Tibial nerve (tissue), 4 donors: ENCODE measurements around the gene PNPLA2.

ENCODE experiments used
- EP300 ChIP-seq, 2 donors: sonication (generic); formaldehyde crosslinking; IDR thresholded peaks; one replicate each; pipeline ENCODE4 v1.6.1; 2017; ENCODE audit warnings: antibody characterized with exemption in 2 of 2, mild to moderate bottlenecking in 1 of 2
- POLR2A ChIP-seq, 2 donors: fragments of 450-650 bp; IDR thresholded peaks; one replicate each; pipeline ENCODE4 v1.6.1; 2017; ENCODE audit warnings: antibody characterized with exemption in 2 of 2, mild to moderate bottlenecking in 2 of 2, moderate library complexity in 2 of 2
- TF ChIP-seq, protein P1 (sequence below), 5 experiments: fragments of 200-600 bp in 3 of 5; fragments of 450-650 bp in 2 of 5; sonication (generic) in 3 of 5; IDR thresholded peaks; one replicate each; pipeline ENCODE4 v1.5.1; 2016 to 2019; ENCODE audit warnings: antibody characterized with exemption in 5 of 5, mild to moderate bottlenecking in 3 of 5, moderate library complexity in 2 of 5

DNA sequence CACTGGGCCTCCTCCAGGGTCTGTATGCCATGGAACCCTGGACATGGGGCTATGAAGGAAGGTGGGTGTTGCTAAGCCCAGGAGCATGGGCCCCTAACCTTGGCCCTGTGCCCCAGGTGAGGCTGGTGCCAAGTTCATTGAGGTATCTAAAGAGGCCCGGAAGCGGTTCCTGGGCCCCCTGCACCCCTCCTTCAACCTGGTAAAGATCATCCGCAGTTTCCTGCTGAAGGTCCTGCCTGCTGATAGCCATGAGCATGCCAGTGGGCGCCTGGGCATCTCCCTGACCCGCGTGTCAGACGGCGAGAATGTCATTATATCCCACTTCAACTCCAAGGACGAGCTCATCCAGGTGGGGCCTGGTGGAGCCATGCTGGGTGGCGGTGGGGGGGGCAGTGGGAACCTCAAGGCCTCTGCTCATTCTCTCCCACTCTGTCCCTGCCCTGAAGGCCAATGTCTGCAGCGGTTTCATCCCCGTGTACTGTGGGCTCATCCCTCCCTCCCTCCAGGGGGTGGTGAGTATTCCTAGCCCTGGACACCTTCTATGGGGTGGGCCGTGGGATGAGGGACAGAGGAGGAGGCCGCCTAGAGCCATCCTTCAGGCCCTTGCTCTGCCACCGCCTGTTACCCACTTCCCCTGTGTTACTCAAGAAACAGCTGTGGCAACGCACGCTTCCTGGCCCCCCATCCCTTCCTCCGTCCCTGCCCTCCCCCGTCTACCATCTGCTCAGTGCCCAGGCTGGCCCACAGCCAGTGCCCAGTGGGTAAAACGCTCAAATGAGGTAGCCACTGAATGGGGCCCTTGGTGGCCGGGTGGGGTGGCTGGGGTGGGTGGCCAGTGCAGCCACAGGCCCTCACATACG lies 3.0 kb downstream of the PNPLA2 start:
- TF ChIP-seq, protein P1, sequence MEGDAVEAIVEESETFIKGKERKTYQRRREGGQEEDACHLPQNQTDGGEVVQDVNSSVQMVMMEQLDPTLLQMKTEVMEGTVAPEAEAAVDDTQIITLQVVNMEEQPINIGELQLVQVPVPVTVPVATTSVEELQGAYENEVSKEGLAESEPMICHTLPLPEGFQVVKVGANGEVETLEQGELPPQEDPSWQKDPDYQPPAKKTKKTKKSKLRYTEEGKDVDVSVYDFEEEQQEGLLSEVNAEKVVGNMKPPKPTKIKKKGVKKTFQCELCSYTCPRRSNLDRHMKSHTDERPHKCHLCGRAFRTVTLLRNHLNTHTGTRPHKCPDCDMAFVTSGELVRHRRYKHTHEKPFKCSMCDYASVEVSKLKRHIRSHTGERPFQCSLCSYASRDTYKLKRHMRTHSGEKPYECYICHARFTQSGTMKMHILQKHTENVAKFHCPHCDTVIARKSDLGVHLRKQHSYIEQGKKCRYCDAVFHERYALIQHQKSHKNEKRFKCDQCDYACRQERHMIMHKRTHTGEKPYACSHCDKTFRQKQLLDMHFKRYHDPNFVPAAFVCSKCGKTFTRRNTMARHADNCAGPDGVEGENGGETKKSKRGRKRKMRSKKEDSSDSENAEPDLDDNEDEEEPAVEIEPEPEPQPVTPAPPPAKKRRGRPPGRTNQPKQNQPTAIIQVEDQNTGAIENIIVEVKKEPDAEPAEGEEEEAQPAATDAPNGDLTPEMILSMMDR (IDR thresholded peaks at IDR 0.05) = no peak
- TF ChIP-seq POLR2A (IDR thresholded peaks at IDR 0.05) (no peak), EP300 (IDR thresholded peaks at IDR 0.05) (no peak)
